ENCODE data around the gene MBD3L2B. TPM values are rescaled to one million over a fixed set of nuclear protein-coding genes. Genes with fewer than 3 reads are reported as not detected.
A peak's percentile ranks its signal among the peaks of the same experiment; 100 is the strongest.

The MBD3L2B gene
- polyA plus RNA-seq, 2 of the 4 experiments (the other 2 are of a cell fraction), result not detected

DNA sequence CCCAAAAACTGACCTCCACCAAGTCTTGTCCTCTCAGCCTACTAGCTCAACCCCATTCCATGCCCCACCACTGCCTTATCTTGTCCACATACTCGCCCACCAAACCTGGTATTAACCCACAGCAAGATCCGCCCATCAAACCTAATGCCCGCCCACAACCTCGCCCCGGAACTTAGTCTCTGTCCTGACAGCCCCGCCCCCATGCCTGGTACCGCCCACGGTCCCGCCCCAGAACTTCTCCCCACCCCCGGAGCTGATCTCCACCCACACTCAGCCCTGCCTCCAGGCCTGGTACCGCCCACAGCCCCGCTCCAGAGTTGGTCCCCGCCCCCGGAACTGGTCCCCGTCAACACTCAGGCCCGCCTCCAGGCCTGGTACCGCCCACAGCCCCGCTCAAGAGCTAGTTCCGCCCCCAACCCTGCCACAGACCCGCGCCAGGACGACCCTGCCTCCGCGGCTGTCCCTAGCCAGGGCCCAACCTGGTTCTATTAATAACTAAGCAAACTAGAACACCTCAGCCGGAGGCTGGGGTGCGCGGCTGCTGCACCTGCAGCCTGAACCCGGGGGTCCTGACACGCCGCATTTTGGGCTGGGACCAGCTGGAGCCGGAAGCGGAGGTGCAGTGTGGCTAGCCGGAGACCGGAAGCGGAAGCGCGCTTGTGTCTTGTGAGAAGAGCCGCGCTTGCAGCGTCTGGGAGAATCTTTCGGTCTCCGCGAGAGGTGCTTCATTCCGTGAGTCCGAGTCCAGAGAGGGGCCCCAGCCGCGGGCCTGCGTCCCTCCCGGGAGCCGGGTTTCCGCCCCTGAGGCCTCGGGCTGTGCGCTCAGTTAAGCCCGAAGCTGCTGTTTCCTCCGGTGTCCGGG lies 48.0 kb upstream of the MBD3L2B start, which contains the start of gene ZNF557 (continued):
- TF ChIP-seq, protein P1, sequence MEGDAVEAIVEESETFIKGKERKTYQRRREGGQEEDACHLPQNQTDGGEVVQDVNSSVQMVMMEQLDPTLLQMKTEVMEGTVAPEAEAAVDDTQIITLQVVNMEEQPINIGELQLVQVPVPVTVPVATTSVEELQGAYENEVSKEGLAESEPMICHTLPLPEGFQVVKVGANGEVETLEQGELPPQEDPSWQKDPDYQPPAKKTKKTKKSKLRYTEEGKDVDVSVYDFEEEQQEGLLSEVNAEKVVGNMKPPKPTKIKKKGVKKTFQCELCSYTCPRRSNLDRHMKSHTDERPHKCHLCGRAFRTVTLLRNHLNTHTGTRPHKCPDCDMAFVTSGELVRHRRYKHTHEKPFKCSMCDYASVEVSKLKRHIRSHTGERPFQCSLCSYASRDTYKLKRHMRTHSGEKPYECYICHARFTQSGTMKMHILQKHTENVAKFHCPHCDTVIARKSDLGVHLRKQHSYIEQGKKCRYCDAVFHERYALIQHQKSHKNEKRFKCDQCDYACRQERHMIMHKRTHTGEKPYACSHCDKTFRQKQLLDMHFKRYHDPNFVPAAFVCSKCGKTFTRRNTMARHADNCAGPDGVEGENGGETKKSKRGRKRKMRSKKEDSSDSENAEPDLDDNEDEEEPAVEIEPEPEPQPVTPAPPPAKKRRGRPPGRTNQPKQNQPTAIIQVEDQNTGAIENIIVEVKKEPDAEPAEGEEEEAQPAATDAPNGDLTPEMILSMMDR (IDR thresholded peaks at IDR 0.05), result no peak
- TF ChIP-seq, protein P2, sequence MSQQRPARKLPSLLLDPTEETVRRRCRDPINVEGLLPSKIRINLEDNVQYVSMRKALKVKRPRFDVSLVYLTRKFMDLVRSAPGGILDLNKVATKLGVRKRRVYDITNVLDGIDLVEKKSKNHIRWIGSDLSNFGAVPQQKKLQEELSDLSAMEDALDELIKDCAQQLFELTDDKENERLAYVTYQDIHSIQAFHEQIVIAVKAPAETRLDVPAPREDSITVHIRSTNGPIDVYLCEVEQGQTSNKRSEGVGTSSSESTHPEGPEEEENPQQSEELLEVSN (IDR thresholded peaks at IDR 0.05; ENCODE audit: borderline replicate concordance, low read depth), result no peak
- TF ChIP-seq, protein P3, sequence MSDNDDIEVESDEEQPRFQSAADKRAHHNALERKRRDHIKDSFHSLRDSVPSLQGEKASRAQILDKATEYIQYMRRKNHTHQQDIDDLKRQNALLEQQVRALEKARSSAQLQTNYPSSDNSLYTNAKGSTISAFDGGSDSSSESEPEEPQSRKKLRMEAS (IDR thresholded peaks at IDR 0.05), result peak; percentile 63; the same call in 1 of the 2 replicates

DNA sequence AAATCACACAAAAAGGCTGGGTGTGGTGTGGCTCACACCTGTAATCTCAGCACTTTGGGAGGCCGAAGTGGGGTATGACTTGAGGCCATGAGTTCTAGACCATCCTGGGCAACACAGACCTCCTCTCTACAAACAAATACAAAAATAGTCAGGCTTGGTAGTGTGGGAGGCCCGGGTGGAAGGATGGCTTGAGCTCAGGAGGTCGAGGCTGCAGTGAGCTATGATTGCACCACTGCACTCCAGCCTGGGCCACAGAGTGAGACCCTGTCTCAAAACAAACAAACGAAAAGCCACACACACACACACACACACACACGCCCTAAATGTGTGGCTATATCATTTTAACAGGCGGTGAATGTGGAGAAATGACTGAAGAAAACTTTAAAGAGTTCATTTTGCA lies 47.4 kb upstream of the MBD3L2B start:
- TF ChIP-seq, protein P4, sequence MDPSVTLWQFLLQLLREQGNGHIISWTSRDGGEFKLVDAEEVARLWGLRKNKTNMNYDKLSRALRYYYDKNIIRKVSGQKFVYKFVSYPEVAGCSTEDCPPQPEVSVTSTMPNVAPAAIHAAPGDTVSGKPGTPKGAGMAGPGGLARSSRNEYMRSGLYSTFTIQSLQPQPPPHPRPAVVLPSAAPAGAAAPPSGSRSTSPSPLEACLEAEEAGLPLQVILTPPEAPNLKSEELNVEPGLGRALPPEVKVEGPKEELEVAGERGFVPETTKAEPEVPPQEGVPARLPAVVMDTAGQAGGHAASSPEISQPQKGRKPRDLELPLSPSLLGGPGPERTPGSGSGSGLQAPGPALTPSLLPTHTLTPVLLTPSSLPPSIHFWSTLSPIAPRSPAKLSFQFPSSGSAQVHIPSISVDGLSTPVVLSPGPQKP (IDR thresholded peaks at IDR 0.05; ENCODE audit: low read depth, low read length), result no peak
- TF ChIP-seq EHMT2 (IDR thresholded peaks at IDR 0.05; ENCODE audit: low read depth) (no peak), HOXA7 (CRISPR knock-in tag; IDR thresholded peaks at IDR 0.05) (no peak)
- FAIRE-seq (no peak), DNase-seq (ENCODE audit: low read depth in 1 of 2, low spot score in 1 of 2) (no peak), ATAC-seq (no peak)
- peak overlapping the region; percentile 30 for H3K4me3 ChIP-seq
- CTCF ChIA-PET, result no interaction called here
- 51% methylated on average over 6 of the region's 6 CpGs for WGBS (ENCODE audit: missing lambda C conversion rate)
- peak overlapping the region; percentile 63 for H3K4me2 ChIP-seq
- POLR2A ChIA-PET, result interaction anchor here (0.9 to 1.4 kb wide), 3 partner anchors 12 to 31 kb away, joined by 4 to 18 read pairs (median 5); no protein-coding TSS in a partner anchor
- H3K4me1 ChIP-seq, result no peaks in the 10 kb centered on the region
- peaks cover 25% of the 10 kb centered on the region for H3K9me3 ChIP-seq
- H3K27ac ChIP-seq, result peak overlapping the region; percentile 1 to 97; a peak in 3 of 6 replicates

- POLR2A ChIA-PET, result no interaction called here
Measured at GRCh38 chr19:7067716-7068115, 46.5 kb upstream of the MBD3L2B start.

More at GRCh38 chr19:7067716-7068115, 46.5 kb upstream of the MBD3L2B start:
- no peaks in the 10 kb centered on the region for H3K4me1 ChIP-seq
- 39% methylated on average over 2 of the region's 2 CpGs for WGBS (ENCODE audit: missing lambda C conversion rate)
- no peak for ATAC-seq
- CTCF ChIA-PET, result no interaction called here
- H3K4me3 ChIP-seq, result no peak overlapping the region
- no peak for FAIRE-seq
- H3K27ac ChIP-seq, result no peak overlapping the region
- H3K9me3 ChIP-seq, result peaks cover 17% of the 10 kb centered on the region
- TF ChIP-seq EP300 (IDR thresholded peaks at IDR 0.05) (no peak), NR3C1 (IDR thresholded peaks at IDR 0.05) (no peak), GATA3 (IDR thresholded peaks at IDR 0.05; ENCODE audit: borderline replicate concordance) (no peak), FOSL2 (IDR thresholded peaks at IDR 0.05) (no peak), FOSL2 (CRISPR knock-in tag; IDR thresholded peaks at IDR 0.05) (no peak), BHLHE40 (IDR thresholded peaks at IDR 0.05; ENCODE audit: low read depth, low read length) (no peak), ZC3H11A (IDR thresholded peaks at IDR 0.05) (no peak), FOSB (CRISPR knock-in tag; IDR thresholded peaks at IDR 0.05) (no peak), TFCP2L1 (CRISPR knock-in tag; IDR thresholded peaks at IDR 0.05) (no peak), MAFK (IDR thresholded peaks at IDR 0.05; ENCODE audit: partially characterized antibody) (no peak), RFX5 (IDR thresholded peaks at IDR 0.05) (no peak), KDM1A (IDR thresholded peaks at IDR 0.05; ENCODE audit: low read depth) (no peak), RCOR1 (IDR thresholded peaks at IDR 0.05; ENCODE audit: low read depth, low read length) (no peak), RARB (CRISPR knock-in tag; IDR thresholded peaks at IDR 0.05) (no peak), HOXB13 (CRISPR knock-in tag; IDR thresholded peaks at IDR 0.05; ENCODE audit: low read depth) (no peak), TP53 (CRISPR knock-in tag; IDR thresholded peaks at IDR 0.05) (no peak), POLR2AphosphoS2 (conservative IDR thresholded peaks at IDR 0.05; ENCODE audit: low read length) (no peak)
- TF ChIP-seq, protein P1 (IDR thresholded peaks at IDR 0.05), result no peak
- TF ChIP-seq, protein P2 (IDR thresholded peaks at IDR 0.05; ENCODE audit: borderline replicate concordance, low read depth), result no peak
- no peak for DNase-seq (ENCODE audit: low read depth in 1 of 2, low spot score in 1 of 2)
- H3K4me2 ChIP-seq, result no peak overlapping the region

All from A549 (cell line).